PFSK-1 (cell line): ENCODE measurements around the gene AKAP1.

Experiments used
- FOXP2 ChIP-seq: optimal IDR thresholded peaks from 2 replicates; pipeline ENCODE3; 2011; ENCODE audit warnings: borderline replicate concordance, control low read depth, inconsistent platforms; ENCODE audit not compliant: insufficient read depth; ENCODE audit errors: extremely low read length, extremely low read depth
- POLR2AphosphoS5 ChIP-seq: IDR thresholded peaks from 2 replicates; pipeline ENCODE4 v1.6.1; 2012; ENCODE audit warnings: low read depth, mild to moderate bottlenecking, control low read depth, low read length, moderate library complexity
- SIN3A ChIP-seq: IDR thresholded peaks from 2 replicates; pipeline ENCODE4 v1.6.1; 2012; ENCODE audit warnings: mild to moderate bottlenecking, low read length, moderate library complexity, borderline replicate concordance; ENCODE audit not compliant: insufficient read depth
- TAF1 ChIP-seq: IDR thresholded peaks from 2 replicates; pipeline ENCODE4 v1.6.1; 2012; ENCODE audit warnings: low read length, control low read depth, borderline replicate concordance; ENCODE audit not compliant: insufficient read depth
- TF ChIP-seq, protein P1 (sequence below), 2 experiments: IDR thresholded peaks; 2 replicates each; pipeline versions ENCODE4 v1.6.1 to v1.8.0; 2011 to 2012; ENCODE audit warnings: low read depth in 2 of 2, low read length in 2 of 2, control low read depth in 1 of 2, inconsistent platforms in 1 of 2, mild to moderate bottlenecking in 1 of 2, moderate library complexity in 1 of 2; ENCODE audit not compliant: insufficient read depth in 1 of 2

The AKAP1 gene

DNA sequence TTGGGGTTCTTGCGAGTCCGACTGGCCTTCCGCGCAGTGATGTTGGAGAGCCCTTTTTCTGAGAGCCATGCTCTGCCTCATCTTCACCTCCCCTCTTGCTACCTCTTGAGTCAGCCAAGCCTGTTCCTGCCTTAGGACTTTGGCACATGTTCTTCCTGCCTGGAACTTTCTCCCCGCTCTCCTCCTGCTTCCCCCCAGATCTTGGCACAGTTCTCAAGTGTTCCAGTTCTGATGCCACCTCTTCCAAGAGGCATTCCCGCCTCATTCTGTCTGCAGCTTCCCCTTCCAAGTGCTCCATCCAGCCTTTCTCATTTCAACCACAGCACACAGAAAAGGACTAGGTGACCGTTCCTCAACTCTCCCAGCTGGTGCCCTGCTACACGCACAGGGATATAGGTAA is 7.7 kb downstream of the AKAP1 start:
- TF ChIP-seq, protein P1, sequence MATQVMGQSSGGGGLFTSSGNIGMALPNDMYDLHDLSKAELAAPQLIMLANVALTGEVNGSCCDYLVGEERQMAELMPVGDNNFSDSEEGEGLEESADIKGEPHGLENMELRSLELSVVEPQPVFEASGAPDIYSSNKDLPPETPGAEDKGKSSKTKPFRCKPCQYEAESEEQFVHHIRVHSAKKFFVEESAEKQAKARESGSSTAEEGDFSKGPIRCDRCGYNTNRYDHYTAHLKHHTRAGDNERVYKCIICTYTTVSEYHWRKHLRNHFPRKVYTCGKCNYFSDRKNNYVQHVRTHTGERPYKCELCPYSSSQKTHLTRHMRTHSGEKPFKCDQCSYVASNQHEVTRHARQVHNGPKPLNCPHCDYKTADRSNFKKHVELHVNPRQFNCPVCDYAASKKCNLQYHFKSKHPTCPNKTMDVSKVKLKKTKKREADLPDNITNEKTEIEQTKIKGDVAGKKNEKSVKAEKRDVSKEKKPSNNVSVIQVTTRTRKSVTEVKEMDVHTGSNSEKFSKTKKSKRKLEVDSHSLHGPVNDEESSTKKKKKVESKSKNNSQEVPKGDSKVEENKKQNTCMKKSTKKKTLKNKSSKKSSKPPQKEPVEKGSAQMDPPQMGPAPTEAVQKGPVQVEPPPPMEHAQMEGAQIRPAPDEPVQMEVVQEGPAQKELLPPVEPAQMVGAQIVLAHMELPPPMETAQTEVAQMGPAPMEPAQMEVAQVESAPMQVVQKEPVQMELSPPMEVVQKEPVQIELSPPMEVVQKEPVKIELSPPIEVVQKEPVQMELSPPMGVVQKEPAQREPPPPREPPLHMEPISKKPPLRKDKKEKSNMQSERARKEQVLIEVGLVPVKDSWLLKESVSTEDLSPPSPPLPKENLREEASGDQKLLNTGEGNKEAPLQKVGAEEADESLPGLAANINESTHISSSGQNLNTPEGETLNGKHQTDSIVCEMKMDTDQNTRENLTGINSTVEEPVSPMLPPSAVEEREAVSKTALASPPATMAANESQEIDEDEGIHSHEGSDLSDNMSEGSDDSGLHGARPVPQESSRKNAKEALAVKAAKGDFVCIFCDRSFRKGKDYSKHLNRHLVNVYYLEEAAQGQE (IDR thresholded peaks at IDR 0.05; ENCODE audit: insufficient read depth in 1 of 2, low read depth in 2 of 2, low read length in 2 of 2), result no peak
- TF ChIP-seq POLR2AphosphoS5, result no peak
- TF ChIP-seq SIN3A, result no peak
- TF ChIP-seq TAF1, result no peak
- no peak for TF ChIP-seq FOXP2

- TF ChIP-seq TAF1 (no peak), FOXP2 (no peak), POLR2AphosphoS5 (no peak), SIN3A (no peak)
- TF ChIP-seq, protein P1 (IDR thresholded peaks at IDR 0.05; ENCODE audit: insufficient read depth in 1 of 2, low read depth in 2 of 2, low read length in 2 of 2), result no peak
These were observed 11.6 kb downstream of the AKAP1 start for GRCh38 chr17:57096472-57097202.

- TF ChIP-seq TAF1 (no peak), FOXP2 (no peak), POLR2AphosphoS5 (no peak), SIN3A (no peak)
- TF ChIP-seq, protein P1 (IDR thresholded peaks at IDR 0.05; ENCODE audit: insufficient read depth in 1 of 2, low read depth in 2 of 2, low read length in 2 of 2), result no peak
These were observed 12.9 kb downstream of the AKAP1 start for GRCh38 chr17:57097832-57098421.

DNA sequence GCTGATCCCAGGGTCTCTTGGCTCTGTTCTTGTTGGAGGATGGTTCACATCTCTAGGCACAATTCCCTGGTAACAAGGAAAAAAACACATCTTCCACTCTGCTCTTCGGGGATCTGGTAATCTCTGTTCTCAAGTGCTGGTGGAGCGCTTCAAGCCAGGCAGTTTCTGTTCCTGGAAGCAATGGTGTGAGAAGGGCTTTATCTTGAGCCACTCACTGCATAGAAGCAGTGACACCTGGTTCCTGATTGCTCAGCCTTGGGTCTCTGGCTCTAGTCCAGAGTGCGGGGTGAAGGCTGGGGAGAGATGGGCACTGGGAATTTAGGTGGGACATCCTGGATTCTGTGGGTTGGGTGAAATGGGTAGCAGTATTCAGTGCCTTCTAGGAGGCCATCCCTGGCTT is 14.1 kb downstream of the AKAP1 start:
- no peak for TF ChIP-seq TAF1
- no peak for TF ChIP-seq FOXP2
- TF ChIP-seq SIN3A, result no peak
- TF ChIP-seq, protein P1 (IDR thresholded peaks at IDR 0.05; ENCODE audit: insufficient read depth in 1 of 2, low read depth in 2 of 2, low read length in 2 of 2), result no peak
- TF ChIP-seq POLR2AphosphoS5, result no peak
